Kidney (tissue), 14 donors: ENCODE data around the gene PGM2L1. TPM values are rescaled to one million over a fixed set of nuclear protein-coding genes. Genes with fewer than 3 reads are reported as not detected.
A peak's percentile ranks its signal among the peaks of the same experiment; 100 is the strongest.

ENCODE experiments used
- DNase-seq, 5 donors: peaks; one replicate each; pipeline ENCODE4 v3.0.0-alpha.2; 2013 to 2020
- FAIRE-seq: peaks from 2 replicates; lab custom pipeline; 2012; peaks lifted over from hg19 to GRCh38; lab: Jason Lieb, UNC
- H3K27ac ChIP-seq, 2 donors: one replicate each; pipeline ENCODE4 v1.7.0; 2013; ENCODE audit warnings: low read depth in 2 of 2, low read length in 2 of 2, inconsistent platforms in 1 of 2
- H3K27me3 ChIP-seq: one replicate; pipeline ENCODE4 v1.7.1; 2013; ENCODE audit warnings: low read length, inconsistent platforms; ENCODE audit not compliant: control insufficient read depth, insufficient read depth
- H3K36me3 ChIP-seq, 3 donors: one replicate each; pipeline versions ENCODE4 v1.7.0 to v1.7.1; 2013; ENCODE audit warnings: low read length in 3 of 3, control low read depth in 1 of 3, inconsistent platforms in 1 of 3; ENCODE audit not compliant: insufficient read depth in 3 of 3, control insufficient read depth in 2 of 3
- H3K4me1 ChIP-seq, 3 donors: one replicate each; pipeline versions ENCODE4 v1.7.0 to v1.7.1; 2013; ENCODE audit warnings: low read length in 3 of 3, inconsistent platforms in 1 of 3, low read depth in 1 of 3; ENCODE audit not compliant: control insufficient read depth in 2 of 3, insufficient read depth in 2 of 3
- H3K4me3 ChIP-seq, 3 donors: one replicate each; pipeline versions ENCODE4 v1.7.0 to v1.8.1; 2013; ENCODE audit warnings: low read length in 3 of 3, control low read depth in 1 of 3, inconsistent platforms in 1 of 3
- H3K9ac ChIP-seq, 3 donors: one replicate each; pipeline versions ENCODE4 v1.7.0 to v1.7.1; 2013; ENCODE audit warnings: low read length in 3 of 3, control low read depth in 1 of 3, inconsistent platforms in 1 of 3
- H3K9me3 ChIP-seq, 3 donors: one replicate each; pipeline versions ENCODE4 v1.7.0 to v1.7.1; 2013; ENCODE audit warnings: low read length in 3 of 3, control low read depth in 1 of 3, inconsistent platforms in 1 of 3; ENCODE audit not compliant: control insufficient read depth in 2 of 3, insufficient read depth in 1 of 3
- intact Hi-C: fragments of 100-400 bp; cut with DNase I; formaldehyde crosslinking; loops from one replicate; pipeline ENCODE4 v1.11.1; 2022
- polyA plus RNA-seq: library from polyadenylated mRNA; stranded (reverse); fragments of 350-450 nt; fragmentation: Illumina TruSeq; extraction: RNeasy Lipid Tissue Mini Kit (QIAGEN cat#74804); gene quantifications from one replicate; pipeline ENCODE4 v1.2.3, GENCODE V29; 2014; ENCODE audit warnings: low read depth, low replicate concordance; ENCODE audit not compliant: insufficient read depth
- total RNA-seq: library from RNA; stranded (reverse); fragmentation: NEBNext Ultra II Directional; extraction: Animal tissue kit (Norgen Biotek cat#: 25700); gene quantifications from one replicate; pipeline ENCODE4 v1.2.1, GENCODE V29; 2021
- TF ChIP-seq, protein P1 (sequence below): IDR thresholded peaks from 3 replicates; pipeline ENCODE4 v1.5.1; 2012; ENCODE audit warnings: mild to moderate bottlenecking, moderate library complexity, borderline replicate concordance; ENCODE audit not compliant: insufficient read depth; ENCODE audit errors: extremely low read depth
- donor health status: control.
- donor health status: control.
- donor health status: control.
- donor health status: control.
- donor health status: control.
- donor health status: DM: yes; HTN: yes; CAD: no.
- donor health status: Normal renal cell carcinoma (clear cell type).

PGM2L1 gene
- total and polyA plus RNA-seq, 2 donors from 2014 or later = 1.0 to 11.5 TPM

GRCh38 chr11:74283580-74284180 lies 114.6 kb downstream of the PGM2L1 start:
- Histone ChIP-seq H3K27me3 (no peaks in the 10 kb centered on the region), H3K36me3 (no peaks in the 10 kb centered on the region)

GRCh38 chr11:74282914-74283371 lies 115.3 kb downstream of the PGM2L1 start:
- DNase-seq = peak in 1 of 5 donors; percentile 29
- FAIRE-seq = no peak
- TF ChIP-seq, protein P1, sequence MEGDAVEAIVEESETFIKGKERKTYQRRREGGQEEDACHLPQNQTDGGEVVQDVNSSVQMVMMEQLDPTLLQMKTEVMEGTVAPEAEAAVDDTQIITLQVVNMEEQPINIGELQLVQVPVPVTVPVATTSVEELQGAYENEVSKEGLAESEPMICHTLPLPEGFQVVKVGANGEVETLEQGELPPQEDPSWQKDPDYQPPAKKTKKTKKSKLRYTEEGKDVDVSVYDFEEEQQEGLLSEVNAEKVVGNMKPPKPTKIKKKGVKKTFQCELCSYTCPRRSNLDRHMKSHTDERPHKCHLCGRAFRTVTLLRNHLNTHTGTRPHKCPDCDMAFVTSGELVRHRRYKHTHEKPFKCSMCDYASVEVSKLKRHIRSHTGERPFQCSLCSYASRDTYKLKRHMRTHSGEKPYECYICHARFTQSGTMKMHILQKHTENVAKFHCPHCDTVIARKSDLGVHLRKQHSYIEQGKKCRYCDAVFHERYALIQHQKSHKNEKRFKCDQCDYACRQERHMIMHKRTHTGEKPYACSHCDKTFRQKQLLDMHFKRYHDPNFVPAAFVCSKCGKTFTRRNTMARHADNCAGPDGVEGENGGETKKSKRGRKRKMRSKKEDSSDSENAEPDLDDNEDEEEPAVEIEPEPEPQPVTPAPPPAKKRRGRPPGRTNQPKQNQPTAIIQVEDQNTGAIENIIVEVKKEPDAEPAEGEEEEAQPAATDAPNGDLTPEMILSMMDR = no peak
- intact Hi-C loops = no loop called here
- H3K27ac ChIP-seq = no peak overlapping the region
- no peaks in the 10 kb centered on the region for H3K27me3 ChIP-seq
- no peaks in the 10 kb centered on the region for H3K4me1 ChIP-seq
- no peak overlapping the region for H3K4me3 ChIP-seq
- no peaks in the 10 kb centered on the region for H3K36me3 ChIP-seq
- H3K9ac ChIP-seq = no peak overlapping the region
- H3K9me3 ChIP-seq = no peaks in the 10 kb centered on the region

More at GRCh38 chr11:74283580-74284180, 114.6 kb downstream of the PGM2L1 start:
- TF ChIP-seq, protein P1 = no peak
- H3K9ac ChIP-seq = no peak overlapping the region
- H3K9me3 ChIP-seq = no peaks in the 10 kb centered on the region
- no peaks in the 10 kb centered on the region for H3K4me1 ChIP-seq
- H3K4me3 ChIP-seq = no peak overlapping the region
- no peak for FAIRE-seq
- DNase-seq = no peak
- intact Hi-C loops = no loop called here
- H3K27ac ChIP-seq = no peak overlapping the region

GRCh38 chr11:74282421-74282820 lies 115.8 kb downstream of the PGM2L1 start:
- H3K27ac ChIP-seq = no peak overlapping the region
- no peak for FAIRE-seq
- intact Hi-C loops = no loop called here

More at GRCh38 chr11:74282421-74282820, 115.8 kb downstream of the PGM2L1 start:
- Histone ChIP-seq H3K36me3 (no peaks in the 10 kb centered on the region), H3K4me3 (no peak overlapping the region), H3K9me3 (no peaks in the 10 kb centered on the region), H3K9ac (no peak overlapping the region), H3K27me3 (no peaks in the 10 kb centered on the region), H3K4me1 (no peaks in the 10 kb centered on the region)
- no peak for DNase-seq
- TF ChIP-seq, protein P1 = no peak
